Hepatic stellate cell (primary cell): ENCODE data around the gene ZNF593OS.
A peak's percentile ranks its signal among the peaks of the same experiment; 100 is the strongest.

Source experiments
- DNase-seq: peaks from one replicate; pipeline ENCODE4 v3.0.0; 2011; ENCODE audit warnings: low spot score

The ZNF593OS gene

GRCh38 chr1:26158908-26159742, 12.5 kb downstream of the ZNF593OS start, which contains the start of gene FAM110D:
FAM110D (plus strand) TSS chr1:26159079; CDS start chr1:26161292, 2,213 bp downstream.
- no peak for DNase-seq

GRCh38 chr1:26158271-26158907, 13.2 kb downstream of the ZNF593OS start:
- DNase-seq = no peak

DNA sequence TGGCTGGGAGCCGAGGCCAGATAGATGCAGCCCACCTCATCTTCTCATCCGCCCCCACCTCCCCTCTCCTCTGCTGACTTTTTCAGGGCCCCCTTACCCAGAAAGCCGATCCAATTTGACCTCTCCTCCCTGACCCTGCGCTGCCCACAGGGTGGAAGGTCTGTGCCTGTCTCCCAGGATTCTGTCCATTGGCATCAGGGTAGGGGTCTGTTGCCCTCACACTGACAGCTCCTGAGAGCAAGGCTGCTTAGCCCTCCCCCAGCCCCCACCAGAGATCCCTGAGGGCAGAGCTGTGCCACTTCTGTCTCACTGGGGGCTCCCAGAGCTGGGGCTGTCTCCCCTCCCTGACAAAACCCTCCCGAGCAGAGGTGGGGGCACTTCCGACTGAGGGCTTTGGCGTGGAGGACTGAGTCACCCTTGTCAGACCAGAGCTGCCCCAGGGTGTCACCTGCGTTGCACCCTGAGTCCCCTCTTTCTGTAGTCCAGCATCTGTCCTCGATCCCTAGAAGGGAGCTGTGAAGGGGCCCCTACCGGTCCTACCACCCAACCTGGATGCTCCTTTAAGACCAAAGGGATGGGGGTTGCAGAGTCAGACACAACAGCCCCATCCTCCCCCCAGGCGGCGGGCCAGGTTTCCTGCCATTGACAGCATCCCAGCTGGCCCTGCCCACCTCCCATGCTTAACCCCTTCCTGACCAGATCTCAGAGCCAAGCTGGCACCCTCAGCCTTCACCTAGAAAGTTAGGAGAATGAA, 15.2 kb downstream of the ZNF593OS start:
- no peak for DNase-seq

DNA sequence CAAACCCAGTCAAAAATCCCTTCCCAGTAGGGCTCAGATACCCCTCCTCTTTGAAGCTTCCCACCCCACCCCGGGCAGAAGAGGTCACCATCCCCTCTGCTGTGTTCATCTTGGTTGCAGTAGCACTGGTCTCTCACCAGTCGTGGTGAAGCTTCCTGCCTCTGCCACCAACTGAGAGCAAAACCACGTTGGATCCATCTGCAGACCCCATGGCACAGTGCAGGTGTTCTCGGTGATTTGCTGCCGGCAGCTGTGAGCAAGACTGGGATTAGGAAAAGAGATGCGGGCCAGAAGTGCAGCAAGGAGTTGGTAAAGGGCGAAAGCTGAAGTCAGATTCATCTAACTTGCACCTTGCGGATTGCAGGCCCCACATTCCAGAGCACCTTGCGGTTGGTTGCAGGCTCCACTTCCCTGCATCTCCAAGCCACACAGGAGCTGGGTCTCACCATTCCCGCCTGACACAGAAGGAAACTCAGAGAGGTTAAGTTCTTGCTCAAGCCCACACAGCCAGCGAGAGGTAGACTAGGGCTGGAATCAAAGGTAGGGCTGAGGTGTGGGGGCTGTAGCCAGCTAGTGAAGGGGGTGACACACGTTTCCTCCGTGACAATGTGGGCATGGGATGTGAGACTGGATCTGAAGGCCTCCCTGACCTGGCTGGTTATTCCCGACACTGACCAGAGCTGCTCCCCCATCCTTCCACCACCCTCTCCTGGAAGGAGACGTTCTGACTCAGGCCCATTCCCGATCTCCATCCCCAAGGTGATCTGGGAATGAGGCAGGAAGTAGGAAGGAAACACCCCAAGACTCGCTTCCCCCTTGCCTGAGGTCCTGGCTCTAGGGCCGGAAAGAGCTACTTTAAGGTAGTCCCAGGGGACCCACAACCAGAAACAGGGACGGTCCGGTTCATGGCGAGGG, 16.0 kb downstream of the ZNF593OS start:
- DNase-seq = no peak

DNA sequence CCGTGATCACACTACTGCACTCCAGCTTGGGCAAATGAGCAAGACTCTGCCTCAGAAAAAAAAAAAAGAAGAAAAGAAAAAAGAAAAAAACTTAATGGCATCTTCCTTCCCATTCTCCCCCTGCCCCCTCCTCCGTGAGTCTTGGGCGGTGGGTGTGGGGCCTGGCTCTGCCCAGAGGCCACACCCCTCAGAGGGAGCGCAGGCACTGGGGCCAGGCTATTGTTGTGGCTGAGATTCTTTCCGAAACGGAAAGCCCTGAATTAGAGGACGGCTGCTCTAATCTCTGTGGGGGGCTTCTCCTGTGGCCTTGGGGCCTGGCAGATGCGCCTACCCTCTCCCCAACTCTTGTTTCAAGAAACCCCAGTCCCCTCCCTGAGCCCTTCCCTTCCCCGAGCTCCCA, 16.9 kb downstream of the ZNF593OS start:
- no peak for DNase-seq

- no peak for DNase-seq
Measured at GRCh38 chr1:26153966-26154532, 17.6 kb downstream of the ZNF593OS start.

DNA sequence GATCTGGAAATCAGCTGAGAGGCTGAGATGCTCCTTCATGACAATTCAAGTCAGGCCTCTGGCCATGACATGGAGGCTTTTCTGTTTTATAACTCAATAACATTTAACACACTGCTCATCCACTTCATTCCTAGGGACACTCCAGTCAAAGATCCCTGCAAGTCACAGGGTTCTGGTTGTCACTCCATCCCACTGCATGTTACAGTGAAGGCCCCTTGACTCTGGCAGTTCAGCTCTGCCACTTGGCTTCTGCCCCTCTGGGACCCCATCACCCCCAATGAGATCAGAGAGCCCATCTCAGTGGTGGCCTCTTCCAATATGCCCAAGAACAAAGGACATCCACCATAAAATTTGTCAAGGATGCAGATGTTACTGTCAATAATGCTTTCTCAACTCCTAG, 22.7 kb downstream of the ZNF593OS start:
- DNase-seq = no peak

- no peak for DNase-seq
Measured at GRCh38 chr1:26145960-26146294, 25.7 kb downstream of the ZNF593OS start.

DNA sequence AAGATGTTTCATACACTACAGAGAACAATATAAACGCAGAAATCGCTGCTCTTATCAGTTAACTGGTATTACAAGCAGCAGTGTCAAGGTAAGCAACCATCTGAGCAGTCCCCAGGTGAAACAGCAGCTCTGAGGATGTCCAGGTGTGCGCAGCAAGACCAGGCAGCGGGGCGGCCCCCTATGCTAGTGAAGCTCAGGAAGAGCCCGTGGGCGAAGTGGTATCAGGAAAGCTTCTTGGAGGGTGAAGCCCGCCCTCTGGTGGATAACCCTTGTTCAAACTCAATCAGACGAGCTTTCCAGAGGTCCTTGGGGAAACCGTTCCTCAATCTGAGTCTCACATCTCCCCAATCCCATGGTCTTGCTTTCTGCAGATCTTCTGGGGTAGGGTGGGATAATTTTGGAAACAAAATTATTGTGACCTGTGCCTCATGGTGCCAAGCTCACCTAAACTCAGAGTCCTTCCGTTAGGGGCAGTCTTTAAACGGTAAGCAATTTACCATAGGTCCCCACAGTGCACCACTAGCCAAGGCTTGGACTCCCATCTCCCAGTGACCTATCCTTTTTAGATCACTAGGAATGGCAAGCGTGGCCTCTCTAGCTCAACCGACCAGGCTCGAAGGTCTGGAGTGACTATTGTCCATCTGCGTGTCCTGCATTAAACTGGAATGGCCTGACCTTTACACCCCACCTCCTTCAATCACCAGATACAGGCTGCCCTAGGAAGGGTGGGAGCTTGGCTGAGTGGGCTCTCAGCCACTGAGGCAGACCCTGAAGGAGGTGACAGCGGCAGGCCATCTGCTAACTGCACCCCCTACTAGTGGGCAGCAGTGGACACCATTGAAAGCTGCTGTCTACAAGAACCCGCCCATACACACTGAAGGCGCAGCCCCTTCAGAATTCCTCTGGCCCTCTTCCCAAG, 26.3 kb downstream of the ZNF593OS start:
- DNase-seq = peak; percentile 64

GRCh38 chr1:26142159-26142558, 29.5 kb downstream of the ZNF593OS start:
- DNase-seq = no peak

DNA sequence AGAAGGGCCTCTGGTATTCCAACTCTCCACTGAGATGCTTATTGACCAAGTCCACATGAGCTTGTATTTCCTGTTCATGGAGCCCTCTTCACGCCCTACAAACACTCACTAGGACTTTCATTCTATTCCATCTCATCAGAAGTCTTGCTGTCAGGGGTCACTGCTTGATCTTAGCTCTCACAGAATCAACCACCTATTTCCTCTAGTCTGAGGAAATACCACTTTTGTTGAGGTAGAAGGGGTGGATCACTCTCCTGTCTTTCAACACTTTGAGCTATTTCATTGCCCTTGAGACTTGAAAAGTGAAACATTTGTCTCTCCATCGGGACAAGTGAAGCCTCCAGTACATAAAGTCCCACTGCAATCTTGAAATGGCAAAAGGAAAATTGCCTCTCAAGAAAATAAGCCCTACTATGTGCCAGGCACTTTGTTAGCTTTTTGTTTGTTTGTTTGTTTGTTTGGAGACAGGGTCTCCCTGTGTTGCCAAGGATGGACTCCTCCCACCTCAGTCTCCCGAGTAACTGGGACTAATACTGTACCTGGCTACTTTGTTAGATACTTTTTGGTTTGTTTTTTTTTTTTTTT, 32.6 kb downstream of the ZNF593OS start:
- no peak for DNase-seq

- DNase-seq = no peak
Measured at GRCh38 chr1:26134466-26134865, 37.2 kb downstream of the ZNF593OS start.

DNA sequence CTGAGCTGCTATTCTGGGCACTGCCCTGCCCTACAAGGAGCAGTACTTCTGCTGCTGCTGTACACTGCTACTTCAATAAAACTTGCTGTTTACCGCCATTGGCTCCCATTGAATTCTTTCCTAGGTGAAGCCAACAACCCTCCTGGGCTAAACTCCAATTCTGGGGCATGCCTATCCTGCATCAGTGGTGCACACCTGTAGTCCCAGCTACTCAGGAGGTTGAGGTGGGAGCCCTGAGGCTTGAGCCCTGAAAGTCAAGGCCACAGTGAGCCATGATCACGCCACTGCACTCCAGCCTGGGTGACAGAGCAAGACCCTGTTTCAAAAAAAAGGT, 38.8 kb downstream of the ZNF593OS start:
- DNase-seq = no peak

GRCh38 chr1:26132128-26132833, 39.4 kb downstream of the ZNF593OS start:
- no peak for DNase-seq

- no peak for DNase-seq
Measured at GRCh38 chr1:26130695-26131094, 40.9 kb downstream of the ZNF593OS start.

DNA sequence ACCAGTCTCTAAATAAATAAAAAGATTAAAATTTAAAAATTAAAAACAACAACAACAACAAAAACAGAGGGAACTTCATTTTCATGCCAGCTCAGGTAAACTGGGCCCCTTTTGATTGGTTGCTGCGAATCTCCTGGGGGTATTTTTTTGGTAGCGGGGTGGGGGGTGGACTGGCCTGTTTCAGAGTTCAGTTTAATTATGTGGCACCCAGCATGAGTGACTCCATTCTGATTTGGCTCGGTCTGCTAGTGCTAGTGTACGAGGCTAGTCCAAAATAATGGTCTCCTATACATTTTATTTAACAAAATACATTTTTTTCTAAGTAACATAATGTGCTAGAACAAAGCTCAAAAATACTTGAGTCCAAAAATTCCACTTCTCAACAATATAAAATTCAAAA, 41.9 kb downstream of the ZNF593OS start:
- DNase-seq = no peak

DNA sequence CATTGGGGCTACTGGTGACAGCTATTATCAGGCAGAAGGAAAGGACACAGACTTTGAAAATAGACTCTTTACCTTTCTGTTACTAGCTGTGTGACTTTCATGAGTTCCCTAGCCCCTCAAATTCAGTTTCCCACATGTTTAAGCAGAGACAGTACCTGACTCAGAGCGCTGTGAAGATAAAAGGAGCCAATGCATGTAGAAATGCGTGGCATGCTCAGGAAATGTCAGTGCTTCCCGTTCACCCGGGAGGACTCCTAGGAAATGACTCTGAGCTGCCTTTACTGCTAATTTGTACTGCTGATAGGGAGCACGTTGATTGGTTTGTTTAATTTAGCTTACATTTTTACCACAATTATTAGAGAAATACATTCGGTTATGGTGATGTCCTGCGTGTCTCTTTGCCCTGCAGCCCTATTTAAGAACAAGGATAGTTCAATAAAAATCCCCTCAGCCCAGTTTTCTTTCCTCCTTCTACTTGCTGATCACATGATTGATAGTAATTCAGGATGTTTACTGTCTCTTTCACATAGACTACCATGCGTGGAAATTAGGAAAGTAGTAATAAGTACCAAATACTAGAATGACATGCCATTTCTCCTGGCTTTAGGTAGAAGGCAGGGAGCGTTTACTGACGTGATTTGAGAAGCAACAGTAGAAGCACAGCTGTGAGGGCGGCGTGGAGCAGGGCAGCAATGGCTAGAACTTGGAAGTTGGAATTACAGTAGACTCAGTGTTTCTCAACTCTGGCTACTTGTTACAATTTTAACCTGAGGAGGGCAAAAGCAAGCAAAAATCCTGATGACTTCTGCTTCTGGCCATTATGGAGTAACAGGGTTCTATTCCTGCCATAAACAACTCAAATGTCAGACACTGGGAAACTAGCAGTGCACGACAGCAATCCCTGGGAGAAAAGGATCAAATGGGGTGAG, 44.1 kb downstream of the ZNF593OS start:
- no peak for DNase-seq

DNA sequence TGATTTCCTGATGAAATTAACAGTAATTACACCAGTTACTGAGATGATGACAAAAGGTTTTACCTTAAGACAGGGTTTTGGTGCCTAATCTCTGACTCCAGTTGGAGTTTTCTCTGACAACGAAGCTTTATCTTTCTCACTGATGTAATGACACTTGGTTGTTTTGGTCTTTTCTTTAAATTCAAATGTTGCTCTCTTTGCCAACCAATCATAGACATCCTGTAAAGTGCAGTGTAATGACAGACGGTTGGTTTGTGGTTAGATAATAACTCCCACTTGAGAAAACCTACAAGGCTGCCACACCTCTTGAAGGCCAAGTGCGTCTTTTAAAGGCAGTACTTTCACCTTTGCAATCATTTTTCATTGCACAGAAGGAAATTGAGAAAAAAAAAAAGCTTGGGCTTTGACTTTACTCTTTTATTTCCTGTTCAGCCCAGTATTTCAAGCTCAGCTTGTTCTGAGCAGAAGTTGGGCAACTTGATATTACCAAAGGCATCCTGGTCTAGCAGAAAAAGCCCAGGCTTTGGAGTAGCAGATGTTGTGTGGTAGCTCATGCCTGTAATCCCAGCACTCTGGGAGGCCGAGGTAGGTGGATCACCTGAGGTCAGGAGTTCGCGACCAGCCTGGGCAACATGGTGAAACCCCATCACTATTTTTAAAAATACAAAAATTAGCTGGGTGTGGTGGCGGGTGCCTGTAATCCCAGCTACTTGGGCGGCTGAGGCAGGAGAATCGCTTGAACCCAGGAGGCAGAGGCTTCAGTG, 45.1 kb downstream of the ZNF593OS start:
- no peak for DNase-seq
